NCI-H1048 (cell line): ENCODE measurements around the gene PARD6B.
"Not testable (repeated sequence)": the region's sequence is repeated elsewhere in the genome, so short reads cannot be mapped to it uniquely, and the experiment has no call there.

ENCODE experiments used
- DNase-seq: peaks from one replicate; lab custom pipeline; 2025; lab: John Stamatoyannopoulos, UW

Gene PARD6B

DNA sequence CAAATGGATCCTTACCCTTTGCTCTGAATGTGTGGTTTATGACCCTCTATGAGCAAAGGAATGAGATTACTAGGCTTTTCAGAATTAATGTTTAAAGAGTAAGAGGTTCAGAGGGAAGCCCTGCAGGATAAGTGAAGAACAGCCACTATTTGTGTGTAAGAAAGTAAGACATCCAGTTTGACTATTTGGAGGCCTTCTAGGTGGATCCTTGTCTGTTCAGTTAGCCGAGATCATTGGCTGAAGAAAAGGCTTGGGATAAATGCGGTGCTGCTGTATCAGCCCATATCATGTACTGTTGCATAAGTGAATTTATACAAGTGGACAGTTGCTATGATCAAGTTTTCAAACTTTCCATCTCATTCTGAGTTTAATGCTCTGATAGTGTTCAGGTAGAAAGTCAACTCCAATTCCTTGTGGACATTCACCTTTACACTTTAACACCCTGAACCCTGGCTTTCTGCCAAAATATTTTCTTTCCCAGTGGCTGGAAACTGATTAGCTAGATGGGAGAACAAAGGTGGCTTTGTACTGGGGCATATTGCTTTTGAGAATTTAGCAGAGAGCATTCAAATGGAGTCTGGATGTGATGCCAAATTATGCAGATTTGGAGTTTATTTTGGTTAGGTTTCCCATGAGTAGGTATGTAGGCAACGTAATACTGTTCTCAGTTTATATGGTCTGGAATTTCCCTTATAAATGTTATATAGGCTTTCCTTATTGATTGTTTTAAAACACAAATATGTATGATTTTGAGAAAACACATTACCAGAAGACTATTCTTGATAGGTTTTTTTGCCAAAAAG, 15.0 kb downstream of the PARD6B start:
- peak; percentile 63 for DNase-seq

GRCh38 chr20:50747275-50747674, 15.9 kb downstream of the PARD6B start:
- DNase-seq: no peak

GRCh38 chr20:50750145-50750671, 18.8 kb downstream of the PARD6B start:
- DNase-seq: no peak

DNA sequence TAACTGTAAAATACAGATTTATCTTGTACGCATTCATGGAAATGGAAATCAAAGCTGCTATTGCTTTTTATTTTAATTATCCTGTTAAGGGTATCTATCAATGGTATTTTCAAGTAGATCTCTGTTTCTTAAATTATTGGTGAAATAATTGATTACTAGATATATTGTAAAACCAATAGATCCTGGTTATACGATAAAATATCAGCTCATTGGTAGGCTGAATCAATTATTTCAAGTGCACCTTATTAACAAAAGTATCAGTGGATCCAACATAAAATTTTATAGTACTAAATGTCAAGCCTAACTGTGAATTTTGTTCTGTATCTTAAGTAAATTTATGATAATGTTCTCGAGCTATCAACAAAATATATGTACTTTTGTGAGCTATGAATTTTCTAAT, 21.8 kb downstream of the PARD6B start:
- no peak for DNase-seq

DNA sequence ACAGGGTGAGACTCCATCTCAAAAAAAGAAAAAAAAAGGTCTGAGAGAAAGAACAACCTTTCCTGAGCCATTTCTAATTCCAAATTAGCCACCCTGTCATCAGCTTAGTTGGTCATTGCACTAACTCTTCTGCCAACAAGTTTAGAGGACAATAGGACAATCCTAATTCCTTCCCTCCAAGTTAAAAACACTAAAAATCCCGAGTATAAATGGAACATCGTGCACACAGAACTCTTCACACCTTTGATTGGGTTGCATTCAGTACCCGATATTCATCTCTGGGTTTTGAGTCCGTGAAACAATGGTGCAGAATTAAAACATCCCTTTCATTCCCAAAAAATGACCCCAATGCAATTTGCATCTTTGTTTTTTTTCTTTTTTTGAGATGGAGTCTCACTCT, 23.0 kb downstream of the PARD6B start:
- DNase-seq: no peak

DNA sequence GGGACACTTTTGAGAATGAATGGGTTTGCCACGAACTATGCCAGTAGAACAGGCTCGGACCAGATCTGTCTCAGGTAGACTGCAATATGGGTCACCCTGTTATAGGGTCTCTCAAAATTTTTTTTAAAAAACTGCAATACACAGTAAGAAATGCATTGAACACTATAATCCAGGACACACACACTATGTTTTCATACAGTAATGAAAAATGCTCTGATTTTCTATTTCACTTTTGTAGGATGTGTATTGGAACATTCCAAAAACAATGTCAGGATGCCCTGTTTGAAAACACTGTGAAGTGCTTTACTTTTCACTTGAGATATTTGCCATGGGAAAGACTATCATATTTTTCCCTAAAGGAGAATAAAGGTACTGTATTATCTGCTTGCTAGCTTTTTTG, 25.1 kb downstream of the PARD6B start:
- no peak for DNase-seq

DNA sequence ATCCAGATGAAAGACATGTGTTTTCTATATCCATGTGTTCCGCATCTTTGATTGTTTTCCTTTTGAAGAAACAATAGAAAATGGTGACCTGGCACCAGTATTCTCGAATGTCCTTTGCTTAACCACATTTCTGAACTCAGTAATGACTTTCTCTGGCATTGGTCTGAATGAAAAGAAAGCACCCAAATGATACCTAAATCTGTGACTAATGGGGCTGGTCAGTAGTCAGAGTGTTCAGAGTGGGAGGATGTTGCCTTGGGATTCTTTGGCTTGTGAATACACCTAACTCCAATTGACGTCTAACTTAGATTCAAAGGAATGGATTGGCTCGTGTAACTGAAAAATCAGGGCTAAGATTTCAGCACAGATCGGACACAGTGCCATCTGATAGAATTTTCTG, 27.1 kb downstream of the PARD6B start:
- DNase-seq: no peak

- DNase-seq: no peak
Measured at GRCh38 chr20:50758992-50759391, 27.6 kb downstream of the PARD6B start.

DNA sequence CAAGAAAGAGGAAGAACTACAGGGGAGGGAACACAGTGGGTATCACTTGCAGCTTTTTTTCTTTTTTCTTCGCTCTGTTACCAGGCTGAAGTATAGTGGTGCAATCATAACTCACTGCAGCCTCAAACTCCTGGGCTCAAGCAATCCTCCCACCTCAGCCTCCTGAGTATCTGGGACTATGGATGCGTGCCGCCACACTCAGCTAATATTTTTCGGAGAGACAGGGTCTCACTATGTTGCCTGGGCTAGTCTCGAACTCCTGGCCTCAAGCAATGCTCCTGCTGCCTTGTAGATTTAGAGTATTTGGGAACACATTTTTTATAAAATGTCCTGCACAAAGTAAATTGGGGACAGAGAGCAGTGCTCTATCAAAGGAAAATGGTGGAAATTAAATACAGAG, 28.3 kb downstream of the PARD6B start:
- no peak for DNase-seq

DNA sequence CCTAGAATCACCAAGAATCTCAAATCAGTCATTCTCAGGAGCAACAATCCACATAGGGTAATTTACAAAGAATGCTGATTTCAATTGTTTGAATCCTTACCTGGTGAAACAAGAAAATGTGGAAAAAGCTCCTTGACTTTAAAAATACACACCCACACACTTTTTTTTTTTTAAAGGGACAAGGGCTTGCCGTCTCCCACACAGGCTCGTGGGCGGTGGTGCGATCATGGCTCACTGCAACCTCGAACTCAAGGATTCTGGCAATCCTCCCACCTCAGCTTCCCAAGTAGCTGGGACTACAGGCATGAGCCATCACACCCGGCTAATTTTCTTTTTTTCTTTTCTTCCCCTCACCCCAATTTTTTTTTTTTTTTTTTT, 30.7 kb downstream of the PARD6B start:
- DNase-seq: no peak

DNA sequence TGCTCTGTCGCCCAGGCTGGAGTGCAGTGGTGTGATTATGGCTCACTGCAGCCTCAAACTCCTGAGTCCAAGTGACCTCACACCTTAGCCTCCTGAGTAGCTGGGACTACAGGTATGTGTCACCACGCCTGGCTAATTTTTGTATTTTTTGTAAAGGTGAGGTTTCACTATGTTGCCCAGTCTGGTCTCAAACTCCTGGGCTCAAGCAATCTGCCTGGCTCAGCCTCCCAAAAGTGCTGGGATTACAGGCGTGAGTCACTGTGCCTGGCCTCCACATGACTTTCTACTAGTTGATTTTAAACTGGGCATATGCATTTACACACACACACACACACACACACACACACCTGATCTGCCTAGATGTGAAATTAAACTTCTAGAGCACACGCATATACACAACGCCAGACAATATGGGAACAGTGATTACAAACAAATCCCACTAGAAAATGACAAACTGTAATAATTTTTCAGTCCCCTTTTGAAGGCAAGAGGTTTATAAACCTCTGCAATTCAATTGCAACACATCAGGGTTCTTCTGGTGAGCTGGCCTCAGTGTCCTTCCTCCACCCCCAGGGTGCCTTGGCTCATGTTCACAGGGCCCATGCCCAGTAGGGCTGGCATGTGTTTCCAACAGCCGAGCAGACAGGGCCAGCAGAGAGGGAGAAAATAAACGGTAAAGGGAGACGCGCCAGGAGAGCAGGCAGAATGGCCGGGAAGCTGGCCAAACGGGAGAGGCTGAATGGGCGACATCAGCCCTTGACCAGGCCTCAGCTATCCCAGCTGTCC, 31.2 kb downstream of the PARD6B start:
- DNase-seq: no peak

- not testable (repeated sequence) for DNase-seq
Measured at GRCh38 chr20:50763550-50764458, 32.4 kb downstream of the PARD6B start.

DNA sequence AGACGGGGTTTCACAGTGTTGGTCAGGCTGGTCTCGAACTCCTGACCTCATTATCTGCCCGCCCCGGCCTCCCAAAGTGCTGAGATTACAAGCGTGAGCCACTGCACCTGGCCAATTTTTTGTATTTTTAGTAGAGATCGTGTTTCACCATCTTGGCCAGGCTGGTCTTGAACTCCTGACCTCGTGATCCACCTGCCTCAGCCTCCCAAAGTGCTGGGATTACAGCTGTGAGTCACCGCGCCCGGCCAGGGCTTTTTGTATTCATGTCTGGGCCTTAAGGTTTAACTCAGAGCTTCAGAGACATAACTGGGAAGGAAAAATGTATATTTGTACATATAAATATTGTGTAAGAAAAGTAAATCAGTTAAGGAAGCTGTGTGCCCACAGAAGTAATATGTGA, 33.9 kb downstream of the PARD6B start:
- DNase-seq: not testable (repeated sequence)

DNA sequence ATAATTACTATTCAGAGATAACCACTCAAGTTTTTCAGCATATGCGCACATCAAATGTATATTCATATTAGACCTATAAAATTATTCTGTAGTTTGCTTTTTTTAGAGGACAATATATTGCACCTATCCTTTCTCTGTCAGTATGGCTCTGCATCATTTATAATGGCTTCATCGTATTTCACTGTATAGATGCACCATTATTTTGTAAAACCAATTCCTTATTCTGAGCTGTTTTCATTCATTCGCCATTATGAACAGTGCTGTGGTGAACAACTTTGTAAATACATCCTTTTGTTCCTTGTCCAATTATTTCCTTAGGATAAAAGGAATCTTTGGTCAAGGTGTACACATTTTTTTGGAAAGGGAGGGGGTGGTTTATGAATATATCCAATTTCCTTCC, 34.3 kb downstream of the PARD6B start:
- no peak for DNase-seq

GRCh38 chr20:50766955-50767809, 35.8 kb downstream of the PARD6B start:
- not testable (repeated sequence) for DNase-seq

GRCh38 chr20:50768991-50769390, 37.6 kb downstream of the PARD6B start:
- DNase-seq: not testable (repeated sequence)

DNA sequence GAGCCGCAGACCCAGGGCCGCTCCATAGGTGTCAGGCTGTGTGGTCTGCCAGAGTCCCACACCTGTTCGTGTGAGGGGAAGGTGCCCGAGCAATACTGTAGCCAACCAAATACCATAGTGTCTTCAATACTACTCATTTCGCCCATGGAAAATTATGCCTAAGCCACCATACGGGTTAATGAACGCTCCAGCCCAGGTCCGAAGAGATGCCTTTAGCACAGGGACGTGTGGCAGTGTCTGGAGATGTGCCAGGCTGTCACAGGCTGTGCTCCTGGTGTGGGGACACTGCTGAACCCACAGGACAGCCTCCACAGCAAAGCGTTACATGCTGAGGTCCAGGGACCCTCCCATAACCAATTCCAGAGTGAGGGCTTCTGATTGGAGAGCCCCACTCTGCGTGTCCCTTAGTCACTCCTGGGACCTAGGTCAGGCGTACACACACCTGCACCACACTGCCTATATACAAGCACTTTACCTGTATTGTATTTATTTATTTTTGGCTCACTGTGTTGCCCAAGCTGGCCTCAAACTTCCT, 38.2 kb downstream of the PARD6B start:
- DNase-seq: not testable (repeated sequence)

GRCh38 chr20:50771419-50772080, 40.2 kb downstream of the PARD6B start:
- not testable (repeated sequence) for DNase-seq

- no peak for DNase-seq
Measured at GRCh38 chr20:50772420-50773185, 41.2 kb downstream of the PARD6B start.
